Medulla oblongata (tissue), 1 donor: ENCODE results near the gene HABP2.

Experiments
- DNase-seq: peaks from one replicate; pipeline ENCODE4 v3.0.0-alpha.2; 2015; ENCODE audit errors: extremely low spot score

Gene HABP2

GRCh38 chr10:113527211-113527906 is 25.5 kb upstream of the HABP2 start:
- no peak for DNase-seq

GRCh38 chr10:113528876-113529275 is 24.0 kb upstream of the HABP2 start:
- no peak for DNase-seq

- no peak for DNase-seq
Observed at GRCh38 chr10:113529575-113529974, 23.3 kb upstream of the HABP2 start.

GRCh38 chr10:113530476-113530875 is 22.4 kb upstream of the HABP2 start:
- no peak for DNase-seq

- DNase-seq: no peak
Observed at GRCh38 chr10:113532724-113533123, 20.1 kb upstream of the HABP2 start.

- DNase-seq: no peak
Observed at GRCh38 chr10:113533801-113534200, 19.1 kb upstream of the HABP2 start.

GRCh38 chr10:113534423-113534822 is 18.4 kb upstream of the HABP2 start:
- DNase-seq: no peak

GRCh38 chr10:113537672-113538071 is 15.2 kb upstream of the HABP2 start:
- no peak for DNase-seq

- no peak for DNase-seq
Observed at GRCh38 chr10:113538151-113538550, 14.7 kb upstream of the HABP2 start.

- no peak for DNase-seq
Observed at GRCh38 chr10:113539789-113540188, 13.1 kb upstream of the HABP2 start.

- no peak for DNase-seq
Observed at GRCh38 chr10:113540845-113541548, 11.9 kb upstream of the HABP2 start.

- DNase-seq: no peak
Observed at GRCh38 chr10:113541549-113541927, 11.3 kb upstream of the HABP2 start.

- DNase-seq: no peak
Observed at GRCh38 chr10:113543107-113543955, 9.5 kb upstream of the HABP2 start.

GRCh38 chr10:113544392-113544791 is 8.5 kb upstream of the HABP2 start:
- DNase-seq: no peak

- DNase-seq: no peak
Observed at GRCh38 chr10:113547426-113547825, 5.4 kb upstream of the HABP2 start.

GRCh38 chr10:113549856-113550255 is 3.0 kb upstream of the HABP2 start:
- no peak for DNase-seq

- DNase-seq: no peak
Observed at GRCh38 chr10:113550365-113550764, 2.5 kb upstream of the HABP2 start.

- no peak for DNase-seq
Observed at GRCh38 chr10:113552014-113552413, 839 bp upstream of the HABP2 start.

- DNase-seq: no peak
Observed at GRCh38 chr10:113553149-113553548, 296 bp downstream of the HABP2 start.

GRCh38 chr10:113554214-113554613 is 1.4 kb downstream of the HABP2 start:
- no peak for DNase-seq

GRCh38 chr10:113555245-113555644 is 2.4 kb downstream of the HABP2 start:
- DNase-seq: no peak

GRCh38 chr10:113555751-113556150 is 2.9 kb downstream of the HABP2 start:
- no peak for DNase-seq

- no peak for DNase-seq
Observed at GRCh38 chr10:113557424-113557862, 4.6 kb downstream of the HABP2 start.
